AG08395 (cell line): ENCODE data around the gene TET1.
"Not testable (repeated sequence)": the region's sequence is repeated elsewhere in the genome, so short reads cannot be mapped to it uniquely, and the experiment has no call there.

Experiments used
- DNase-seq: peaks from one replicate; pipeline ENCODE4 v3.0.0; 2012; ENCODE audit warnings: mixed read lengths, low spot score

The TET1 gene

GRCh38 chr10:68713065-68713464 lies 152.9 kb downstream of the TET1 start:
- not testable (repeated sequence) for DNase-seq

- no peak for DNase-seq
Measured at GRCh38 chr10:68717435-68717834, 157.3 kb downstream of the TET1 start.

- DNase-seq: peak; percentile 98
Measured at GRCh38 chr10:68720793-68721672, 160.9 kb downstream of the TET1 start, which contains the start of gene CCAR1. Gene CCAR1, plus strand, starts transcription at chr10:68721239. Its CDS starts 1,266 bp downstream, at chr10:68722505.

GRCh38 chr10:68721673-68722335 lies 161.7 kb downstream of the TET1 start:
- DNase-seq: peak; percentile 7

- DNase-seq: no peak
Measured at GRCh38 chr10:68725016-68725415, 164.9 kb downstream of the TET1 start.

GRCh38 chr10:68727146-68727545 lies 167.0 kb downstream of the TET1 start:
- no peak for DNase-seq

- no peak for DNase-seq
Measured at GRCh38 chr10:68732651-68733050, 172.5 kb downstream of the TET1 start.

GRCh38 chr10:68734349-68734748 lies 174.2 kb downstream of the TET1 start:
- no peak for DNase-seq

- no peak for DNase-seq
Measured at GRCh38 chr10:68735119-68735518, 175.0 kb downstream of the TET1 start.

GRCh38 chr10:68735739-68736138 lies 175.6 kb downstream of the TET1 start:
- DNase-seq: not testable (repeated sequence)

GRCh38 chr10:68740676-68741075 lies 180.5 kb downstream of the TET1 start:
- DNase-seq: not testable (repeated sequence)

- no peak for DNase-seq
Measured at GRCh38 chr10:68742397-68742796, 182.3 kb downstream of the TET1 start.
